ENCODE data around the gene E2F8.

Gene E2F8

DNA sequence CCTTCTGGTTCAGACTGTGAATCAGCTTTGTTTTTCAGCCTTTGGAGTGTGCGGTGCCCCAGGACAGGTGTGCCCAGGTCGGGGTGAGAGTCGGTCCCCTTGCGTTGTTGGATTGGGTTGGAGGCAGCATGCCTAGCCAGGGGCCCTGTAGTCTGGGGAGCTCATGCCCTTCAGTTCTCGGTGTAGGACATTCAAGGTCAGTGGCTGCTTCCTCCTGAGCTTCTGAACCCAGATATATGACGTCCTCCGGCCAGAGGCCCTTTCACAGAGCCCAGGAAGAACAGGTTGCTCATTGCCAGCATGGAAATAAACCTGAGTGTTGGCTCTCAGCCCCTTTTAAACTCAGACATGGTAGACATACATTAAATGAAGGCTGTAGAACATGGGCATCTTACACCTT lies 41.7 kb downstream of the E2F8 start:
- H3K36me3 ChIP-seq (ENCODE audit: control insufficient read depth, insufficient read depth, low read length): no peaks in the 10 kb centered on the region
- no peaks in the 10 kb centered on the region for H3K4me1 ChIP-seq (ENCODE audit: control insufficient read depth, insufficient read depth, low read length)
- no peak overlapping the region for H3K9ac ChIP-seq (ENCODE audit: low read depth, low read length)
- no peak overlapping the region for H3K27ac ChIP-seq (ENCODE audit: low read depth, low read length)
- no peaks in the 10 kb centered on the region for H3K9me3 ChIP-seq (ENCODE audit: control insufficient read depth, insufficient read depth, low read length)
- no peak overlapping the region for H3K4me3 ChIP-seq (ENCODE audit: low read depth, low read length)
- H3K27me3 ChIP-seq (ENCODE audit: control insufficient read depth, insufficient read depth, low read length): no peaks in the 10 kb centered on the region

DNA sequence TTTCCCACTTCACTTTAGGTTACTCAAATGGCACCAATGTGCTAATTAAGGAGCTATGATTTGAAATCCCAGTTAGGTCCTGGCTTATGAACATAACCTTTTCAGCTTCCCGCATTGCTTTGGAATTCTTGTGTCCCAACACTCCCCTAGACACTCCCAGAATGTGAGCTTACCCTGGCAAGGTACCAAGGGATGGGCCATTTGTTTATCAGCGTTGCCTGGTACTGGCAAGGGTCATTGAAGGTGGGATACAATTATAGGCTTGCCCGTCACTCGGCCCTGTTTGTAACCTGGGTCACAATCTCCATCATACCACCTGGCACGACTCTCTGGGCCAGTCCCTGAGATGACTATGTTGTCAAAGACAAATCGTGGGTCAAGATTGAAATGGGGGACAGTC lies 44.3 kb downstream of the E2F8 start:
- H3K9ac ChIP-seq (ENCODE audit: low read depth, low read length): no peak overlapping the region
- H3K9me3 ChIP-seq (ENCODE audit: control insufficient read depth, insufficient read depth, low read length): no peaks in the 10 kb centered on the region
- H3K4me3 ChIP-seq (ENCODE audit: low read depth, low read length): no peak overlapping the region
- H3K4me1 ChIP-seq (ENCODE audit: control insufficient read depth, insufficient read depth, low read length): no peaks in the 10 kb centered on the region
- H3K27ac ChIP-seq (ENCODE audit: low read depth, low read length): no peak overlapping the region
- no peaks in the 10 kb centered on the region for H3K36me3 ChIP-seq (ENCODE audit: control insufficient read depth, insufficient read depth, low read length)
- no peaks in the 10 kb centered on the region for H3K27me3 ChIP-seq (ENCODE audit: control insufficient read depth, insufficient read depth, low read length)

DNA sequence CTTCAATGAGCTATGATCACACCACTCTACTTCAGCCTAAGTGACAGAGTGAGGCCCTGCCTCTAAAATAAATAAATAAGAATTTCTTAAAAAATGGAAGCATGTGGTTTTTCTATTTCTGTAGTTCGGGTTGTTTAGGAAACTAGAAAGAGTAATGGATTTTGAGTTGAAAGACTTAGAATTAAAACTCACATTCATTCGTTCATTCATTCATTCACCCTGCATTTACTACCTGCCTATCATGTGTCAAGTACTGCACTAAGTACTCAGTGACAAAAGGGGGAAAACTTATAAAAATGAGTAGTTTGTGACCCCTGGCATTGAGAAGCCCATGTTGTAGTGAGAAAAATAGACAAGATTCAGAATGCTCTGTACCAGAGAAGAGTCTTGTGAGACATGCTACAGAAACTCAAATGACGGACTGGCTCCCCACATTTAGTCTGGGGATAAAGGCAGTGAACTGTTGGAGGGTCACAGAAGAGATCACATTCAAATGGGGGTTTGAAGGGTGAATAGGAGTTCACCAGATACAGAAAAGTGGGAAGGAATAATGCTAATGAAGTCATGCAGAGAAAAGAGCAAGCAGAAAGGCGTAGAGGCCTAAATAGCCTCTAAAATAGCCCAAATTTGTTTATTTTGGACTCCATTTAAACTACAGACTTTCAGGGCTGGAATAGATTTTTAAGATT lies 46.0 kb downstream of the E2F8 start:
- Histone ChIP-seq H3K36me3 (ENCODE audit: control insufficient read depth, insufficient read depth, low read length) (no peaks in the 10 kb centered on the region), H3K4me3 (ENCODE audit: low read depth, low read length) (no peak overlapping the region), H3K4me1 (ENCODE audit: control insufficient read depth, insufficient read depth, low read length) (no peaks in the 10 kb centered on the region), H3K27ac (ENCODE audit: low read depth, low read length) (no peak overlapping the region), H3K27me3 (ENCODE audit: control insufficient read depth, insufficient read depth, low read length) (no peaks in the 10 kb centered on the region), H3K9ac (ENCODE audit: low read depth, low read length) (no peak overlapping the region), H3K9me3 (ENCODE audit: control insufficient read depth, insufficient read depth, low read length) (no peaks in the 10 kb centered on the region)

DNA sequence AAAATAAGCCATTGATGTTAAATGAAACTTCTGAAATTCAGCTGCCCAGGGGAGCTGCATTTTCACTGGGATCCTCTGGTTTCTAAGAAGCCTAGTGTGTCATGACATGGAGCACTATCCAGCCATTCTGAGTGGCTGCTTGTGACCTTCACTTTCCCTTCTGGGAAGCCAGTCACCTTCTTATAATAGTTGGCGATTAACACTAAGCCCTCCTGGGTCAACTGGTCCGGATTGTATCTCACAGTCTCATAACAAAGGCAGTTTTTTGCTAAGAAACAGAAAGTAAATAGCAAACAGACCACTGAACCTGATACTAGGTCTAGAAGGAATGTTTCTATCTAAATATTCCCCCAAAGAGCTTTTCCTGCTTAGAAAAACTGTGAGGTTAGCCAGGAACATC lies 46.8 kb downstream of the E2F8 start:
- Histone ChIP-seq H3K27me3 (ENCODE audit: control insufficient read depth, insufficient read depth, low read length) (no peaks in the 10 kb centered on the region), H3K36me3 (ENCODE audit: control insufficient read depth, insufficient read depth, low read length) (no peaks in the 10 kb centered on the region), H3K4me3 (ENCODE audit: low read depth, low read length) (no peak overlapping the region), H3K9me3 (ENCODE audit: control insufficient read depth, insufficient read depth, low read length) (no peaks in the 10 kb centered on the region), H3K4me1 (ENCODE audit: control insufficient read depth, insufficient read depth, low read length) (no peaks in the 10 kb centered on the region), H3K27ac (ENCODE audit: low read depth, low read length) (no peak overlapping the region), H3K9ac (ENCODE audit: low read depth, low read length) (no peak overlapping the region)

DNA sequence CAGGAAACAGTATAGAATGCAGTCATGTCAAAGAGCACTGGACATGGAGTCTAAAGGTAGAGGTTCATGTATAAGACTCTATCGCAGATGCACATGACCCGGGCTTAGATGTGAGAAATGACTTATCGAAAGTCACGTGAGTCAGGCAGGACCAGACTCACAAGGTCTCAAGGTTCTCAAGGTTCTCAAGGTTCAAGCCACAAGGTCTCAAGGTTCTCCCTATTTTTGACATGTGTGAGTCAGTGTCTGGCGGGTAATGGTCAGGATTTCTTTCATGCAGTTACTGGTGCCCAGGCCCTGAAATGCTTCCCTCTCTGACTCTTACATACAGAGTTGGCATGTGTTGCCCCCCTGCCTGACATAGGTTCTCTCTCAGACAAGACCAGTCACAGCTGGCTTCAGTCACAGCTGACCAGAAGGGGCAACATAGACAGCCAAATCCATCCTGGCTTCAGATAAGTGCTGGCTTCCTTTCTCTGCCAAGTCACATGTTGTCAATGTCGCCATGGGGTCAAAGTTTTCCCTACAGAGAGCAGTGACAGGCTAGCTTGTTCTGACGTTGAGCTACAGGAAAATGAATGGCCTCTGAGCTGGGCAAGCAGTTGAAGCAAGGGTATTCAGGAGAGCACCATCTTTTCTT lies 49.1 kb downstream of the E2F8 start:
- H3K27ac ChIP-seq (ENCODE audit: low read depth, low read length): no peak overlapping the region
- H3K27me3 ChIP-seq (ENCODE audit: control insufficient read depth, insufficient read depth, low read length): no peaks in the 10 kb centered on the region
- no peak overlapping the region for H3K9ac ChIP-seq (ENCODE audit: low read depth, low read length)
- H3K9me3 ChIP-seq (ENCODE audit: control insufficient read depth, insufficient read depth, low read length): no peaks in the 10 kb centered on the region
- no peaks in the 10 kb centered on the region for H3K36me3 ChIP-seq (ENCODE audit: control insufficient read depth, insufficient read depth, low read length)
- H3K4me1 ChIP-seq (ENCODE audit: control insufficient read depth, insufficient read depth, low read length): no peaks in the 10 kb centered on the region
- H3K4me3 ChIP-seq (ENCODE audit: low read depth, low read length): no peak overlapping the region

DNA sequence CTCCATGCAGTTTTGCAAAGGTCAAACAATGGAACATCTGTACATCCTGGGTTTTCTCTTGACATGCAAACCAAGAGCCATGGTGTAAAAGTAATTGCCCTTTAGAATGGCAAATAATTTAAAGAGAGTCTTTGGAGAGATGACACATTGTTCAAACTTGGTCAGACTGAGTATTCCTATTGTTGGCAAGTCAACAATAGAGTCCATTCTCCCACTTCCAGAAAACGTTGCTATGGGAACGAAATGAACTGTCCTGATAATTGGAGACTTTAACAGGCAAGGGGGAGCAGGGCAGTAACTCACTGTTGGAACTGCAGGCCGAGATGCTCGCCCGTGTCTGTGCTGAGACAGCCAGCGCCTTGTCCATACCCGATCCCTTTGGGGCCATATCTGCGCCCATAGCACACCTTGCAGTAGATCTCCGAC lies 52.9 kb downstream of the E2F8 start:
- H3K4me1 ChIP-seq (ENCODE audit: control insufficient read depth, insufficient read depth, low read length): no peaks in the 10 kb centered on the region
- no peak overlapping the region for H3K27ac ChIP-seq (ENCODE audit: low read depth, low read length)
- no peaks in the 10 kb centered on the region for H3K36me3 ChIP-seq (ENCODE audit: control insufficient read depth, insufficient read depth, low read length)
- H3K9me3 ChIP-seq (ENCODE audit: control insufficient read depth, insufficient read depth, low read length): no peaks in the 10 kb centered on the region
- H3K27me3 ChIP-seq (ENCODE audit: control insufficient read depth, insufficient read depth, low read length): no peaks in the 10 kb centered on the region
- H3K9ac ChIP-seq (ENCODE audit: low read depth, low read length): no peak overlapping the region
- no peak overlapping the region for H3K4me3 ChIP-seq (ENCODE audit: low read depth, low read length)

DNA sequence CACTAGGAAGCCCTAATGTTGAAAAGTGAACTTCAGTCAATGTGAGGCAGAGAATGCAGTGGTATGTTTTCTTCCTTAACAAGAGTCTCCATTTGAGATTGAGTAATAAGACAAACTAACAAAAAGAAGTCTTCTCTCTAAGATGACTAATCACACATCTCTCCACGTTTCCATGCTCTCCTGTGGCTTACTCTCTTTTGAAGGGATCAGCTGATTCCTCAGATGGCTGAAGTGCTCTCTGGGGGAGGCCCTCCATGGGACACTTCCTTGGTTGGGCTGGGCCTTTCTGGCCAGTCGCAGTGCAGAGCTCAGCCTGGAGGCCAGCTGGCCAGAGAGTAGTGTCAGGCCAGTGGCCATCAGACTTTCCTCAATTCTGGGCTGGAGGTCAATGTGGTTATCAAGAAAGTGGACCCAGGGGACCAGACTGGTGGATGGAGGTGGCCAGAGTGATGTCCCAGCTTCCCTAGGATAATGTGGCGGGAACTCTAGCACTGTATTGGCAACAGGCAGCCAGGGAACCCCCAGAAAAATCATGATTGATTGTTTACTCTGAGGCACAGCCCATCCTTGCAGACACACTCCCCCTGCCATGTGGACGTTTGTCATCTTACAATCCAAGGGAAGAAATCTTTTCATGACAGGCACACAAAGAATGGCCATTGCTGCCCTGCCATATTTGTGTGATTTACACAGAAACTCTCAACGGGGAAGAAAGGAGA lies 53.5 kb downstream of the E2F8 start:
- Histone ChIP-seq H3K27me3 (ENCODE audit: control insufficient read depth, insufficient read depth, low read length) (no peaks in the 10 kb centered on the region), H3K36me3 (ENCODE audit: control insufficient read depth, insufficient read depth, low read length) (no peaks in the 10 kb centered on the region), H3K4me3 (ENCODE audit: low read depth, low read length) (no peak overlapping the region), H3K27ac (ENCODE audit: low read depth, low read length) (no peak overlapping the region), H3K4me1 (ENCODE audit: control insufficient read depth, insufficient read depth, low read length) (no peaks in the 10 kb centered on the region), H3K9me3 (ENCODE audit: control insufficient read depth, insufficient read depth, low read length) (no peaks in the 10 kb centered on the region), H3K9ac (ENCODE audit: low read depth, low read length) (no peak overlapping the region)

DNA sequence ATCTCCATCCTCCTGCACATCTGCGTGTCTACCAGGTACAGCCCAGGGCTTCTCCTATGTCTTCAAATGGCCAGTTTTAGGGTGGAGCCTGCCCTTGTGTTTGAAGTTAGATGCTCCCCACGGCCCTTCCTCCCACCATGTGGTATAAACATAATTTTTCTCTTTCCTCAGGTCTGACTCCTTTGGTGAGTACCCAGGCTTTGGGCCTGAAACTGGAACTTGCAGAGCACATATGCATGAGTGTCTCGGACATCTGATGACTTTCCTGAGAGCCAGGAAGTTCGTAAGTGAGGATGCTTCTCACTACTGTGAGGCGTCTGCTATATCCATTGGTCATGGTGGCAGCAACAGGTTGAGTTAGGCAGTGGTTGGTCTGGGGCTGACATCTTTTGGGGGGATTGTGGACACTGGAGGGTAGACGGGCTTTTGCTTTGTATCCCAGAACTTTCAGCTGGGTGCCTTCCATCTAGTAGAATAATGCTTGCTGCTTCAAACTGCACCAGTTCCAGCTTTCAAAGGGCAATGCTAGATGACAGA lies 55.2 kb downstream of the E2F8 start:
- H3K36me3 ChIP-seq (ENCODE audit: control insufficient read depth, insufficient read depth, low read length): no peaks in the 10 kb centered on the region
- no peak overlapping the region for H3K4me3 ChIP-seq (ENCODE audit: low read depth, low read length)
- H3K27ac ChIP-seq (ENCODE audit: low read depth, low read length): no peak overlapping the region
- H3K4me1 ChIP-seq (ENCODE audit: control insufficient read depth, insufficient read depth, low read length): no peaks in the 10 kb centered on the region
- H3K9ac ChIP-seq (ENCODE audit: low read depth, low read length): no peak overlapping the region
- no peaks in the 10 kb centered on the region for H3K9me3 ChIP-seq (ENCODE audit: control insufficient read depth, insufficient read depth, low read length)
- H3K27me3 ChIP-seq (ENCODE audit: control insufficient read depth, insufficient read depth, low read length): no peaks in the 10 kb centered on the region

DNA sequence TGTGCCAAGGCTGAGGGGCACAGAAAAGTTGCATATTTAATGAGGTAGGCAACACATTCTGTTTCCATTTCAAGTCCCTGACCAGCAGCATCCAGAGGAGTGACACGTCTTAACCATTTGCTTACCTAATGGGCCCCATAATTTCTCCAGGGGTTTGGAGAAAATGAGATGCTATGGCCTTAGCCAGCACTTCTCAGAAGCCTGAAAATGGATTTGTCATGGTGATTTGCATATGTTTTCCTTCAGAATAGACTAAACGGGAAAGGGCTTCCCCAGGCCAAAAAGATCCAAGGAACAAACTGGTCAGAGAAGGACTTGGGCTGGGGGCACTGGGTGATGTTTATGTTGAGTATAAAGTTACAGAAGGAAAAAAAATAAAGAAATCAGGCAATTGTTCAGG lies 55.7 kb downstream of the E2F8 start:
- no peak overlapping the region for H3K27ac ChIP-seq (ENCODE audit: low read depth, low read length)
- H3K36me3 ChIP-seq (ENCODE audit: control insufficient read depth, insufficient read depth, low read length): no peaks in the 10 kb centered on the region
- H3K9me3 ChIP-seq (ENCODE audit: control insufficient read depth, insufficient read depth, low read length): no peaks in the 10 kb centered on the region
- no peaks in the 10 kb centered on the region for H3K4me1 ChIP-seq (ENCODE audit: control insufficient read depth, insufficient read depth, low read length)
- no peak overlapping the region for H3K9ac ChIP-seq (ENCODE audit: low read depth, low read length)
- no peak overlapping the region for H3K4me3 ChIP-seq (ENCODE audit: low read depth, low read length)
- H3K27me3 ChIP-seq (ENCODE audit: control insufficient read depth, insufficient read depth, low read length): no peaks in the 10 kb centered on the region

DNA sequence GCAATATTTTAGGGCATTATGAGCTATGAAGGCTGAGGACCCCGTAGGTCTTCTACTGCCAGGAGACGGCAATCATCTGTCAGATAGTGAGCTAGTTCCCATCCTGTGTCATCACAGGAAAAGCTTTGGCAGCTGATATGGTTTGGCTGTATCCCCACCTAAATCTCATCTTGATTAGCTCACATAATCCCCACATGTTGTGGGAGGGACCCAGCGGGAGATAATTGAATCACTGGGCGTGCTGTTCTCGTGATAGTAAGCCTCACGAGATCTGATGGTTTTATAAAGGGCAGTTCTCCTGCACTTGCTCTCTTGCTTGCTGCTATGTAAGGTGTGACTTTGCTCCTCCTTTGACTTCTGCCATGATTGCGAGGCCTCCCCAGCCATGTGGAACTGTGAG lies 57.1 kb downstream of the E2F8 start:
- H3K9me3 ChIP-seq (ENCODE audit: control insufficient read depth, insufficient read depth, low read length): no peaks in the 10 kb centered on the region
- no peaks in the 10 kb centered on the region for H3K36me3 ChIP-seq (ENCODE audit: control insufficient read depth, insufficient read depth, low read length)
- no peaks in the 10 kb centered on the region for H3K4me1 ChIP-seq (ENCODE audit: control insufficient read depth, insufficient read depth, low read length)
- H3K27ac ChIP-seq (ENCODE audit: low read depth, low read length): no peak overlapping the region
- no peak overlapping the region for H3K4me3 ChIP-seq (ENCODE audit: low read depth, low read length)
- H3K27me3 ChIP-seq (ENCODE audit: control insufficient read depth, insufficient read depth, low read length): no peaks in the 10 kb centered on the region
- no peak overlapping the region for H3K9ac ChIP-seq (ENCODE audit: low read depth, low read length)

All from HUES48 (cell line).